ENCODE results near the gene CTPS1. TPM values are rescaled to one million over a fixed set of nuclear protein-coding genes. Genes with fewer than 3 reads are reported as not detected.

The CTPS1 gene
- polyA plus RNA-seq, 1 donor (not counting 4 experiments of a cell fraction or from before 2014, with no cell fraction given), result 43.3 TPM

DNA sequence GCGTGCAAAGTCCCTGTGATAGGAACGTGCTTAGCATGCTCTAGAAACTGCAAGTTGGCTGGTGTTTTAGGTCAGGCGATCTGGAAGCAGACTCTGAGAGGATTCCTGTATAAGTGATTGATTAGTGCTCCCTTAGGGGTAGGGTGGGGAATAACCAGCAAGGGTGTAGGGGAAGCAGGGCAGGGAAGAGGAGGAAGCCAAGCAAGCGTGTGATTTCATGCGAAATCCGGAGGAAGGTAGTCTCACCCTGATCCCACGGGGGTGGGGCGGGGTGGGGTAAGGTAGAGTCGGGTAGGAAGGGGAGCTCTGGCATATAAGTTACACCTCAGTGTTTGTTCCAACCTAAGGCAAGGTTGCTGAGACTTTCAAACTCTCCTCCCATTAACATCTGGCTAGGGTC, 24.9 kb upstream of the CTPS1 start:
- Histone ChIP-seq H3K79me2 (ENCODE audit: control insufficient read depth, insufficient read depth, low read length) (no peaks in the 10 kb centered on the region), H3K9me3 (ENCODE audit: control insufficient read depth, low read depth, low read length) (no peaks in the 10 kb centered on the region), H2AFZ (ENCODE audit: control insufficient read depth, low read length) (peak overlapping the region; percentile 69), H3K4me1 (ENCODE audit: control insufficient read depth, extremely low read depth, insufficient read depth, low read length) (peaks cover 15% of the 10 kb centered on the region), H3K4me3 (ENCODE audit: control insufficient read depth in 2 of 3, extremely low read depth in 1 of 3, insufficient read depth in 2 of 3, low read depth in 1 of 3, low read length in 3 of 3) (no peak overlapping the region), H3K36me3 (ENCODE audit: control insufficient read depth in 2 of 2, extremely low read depth in 1 of 2, insufficient read depth in 2 of 2, low read length in 2 of 2) (no peaks in the 10 kb centered on the region), H3K4me2 (ENCODE audit: control insufficient read depth, extremely low read depth, insufficient read depth, low read depth, low read length) (peak overlapping the region; percentile 29), H3K9me1 (ENCODE audit: control insufficient read depth, extremely low read depth, insufficient read depth, low read length) (no peaks in the 10 kb centered on the region), H3K27ac (ENCODE audit: control insufficient read depth, insufficient read depth, low read length) (no peak overlapping the region), H3K27me3 (ENCODE audit: control insufficient read depth, extremely low read depth, insufficient read depth, low read length) (no peaks in the 10 kb centered on the region), H4K20me1 (ENCODE audit: control insufficient read depth, extremely low read depth, insufficient read depth, low read length) (no peaks in the 10 kb centered on the region), H3K9ac (ENCODE audit: control insufficient read depth, extremely low read depth, insufficient read depth, low read length) (no peak overlapping the region)
- TF ChIP-seq, protein P1, sequence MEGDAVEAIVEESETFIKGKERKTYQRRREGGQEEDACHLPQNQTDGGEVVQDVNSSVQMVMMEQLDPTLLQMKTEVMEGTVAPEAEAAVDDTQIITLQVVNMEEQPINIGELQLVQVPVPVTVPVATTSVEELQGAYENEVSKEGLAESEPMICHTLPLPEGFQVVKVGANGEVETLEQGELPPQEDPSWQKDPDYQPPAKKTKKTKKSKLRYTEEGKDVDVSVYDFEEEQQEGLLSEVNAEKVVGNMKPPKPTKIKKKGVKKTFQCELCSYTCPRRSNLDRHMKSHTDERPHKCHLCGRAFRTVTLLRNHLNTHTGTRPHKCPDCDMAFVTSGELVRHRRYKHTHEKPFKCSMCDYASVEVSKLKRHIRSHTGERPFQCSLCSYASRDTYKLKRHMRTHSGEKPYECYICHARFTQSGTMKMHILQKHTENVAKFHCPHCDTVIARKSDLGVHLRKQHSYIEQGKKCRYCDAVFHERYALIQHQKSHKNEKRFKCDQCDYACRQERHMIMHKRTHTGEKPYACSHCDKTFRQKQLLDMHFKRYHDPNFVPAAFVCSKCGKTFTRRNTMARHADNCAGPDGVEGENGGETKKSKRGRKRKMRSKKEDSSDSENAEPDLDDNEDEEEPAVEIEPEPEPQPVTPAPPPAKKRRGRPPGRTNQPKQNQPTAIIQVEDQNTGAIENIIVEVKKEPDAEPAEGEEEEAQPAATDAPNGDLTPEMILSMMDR (optimal IDR thresholded peaks at IDR 0.05 in 1 of 3, IDR thresholded peaks at IDR 0.05 in 1 of 3, conservative IDR thresholded peaks at IDR 0.05 in 1 of 3; ENCODE audit: extremely low read depth in 1 of 3, insufficient read depth in 2 of 3, low read length in 3 of 3), result no peak
- TF ChIP-seq EZH2 (IDR thresholded peaks at IDR 0.05; ENCODE audit: low read length), result no peak
- DNase-seq (ENCODE audit: low read depth, low spot score) (no peak), FAIRE-seq (peak; percentile 36)
- dilution Hi-C loops (cut with MboI; ENCODE audit: extremely low pct_ligation_motif_present, low sequenced_read_pairs), result no loop called here

DNA sequence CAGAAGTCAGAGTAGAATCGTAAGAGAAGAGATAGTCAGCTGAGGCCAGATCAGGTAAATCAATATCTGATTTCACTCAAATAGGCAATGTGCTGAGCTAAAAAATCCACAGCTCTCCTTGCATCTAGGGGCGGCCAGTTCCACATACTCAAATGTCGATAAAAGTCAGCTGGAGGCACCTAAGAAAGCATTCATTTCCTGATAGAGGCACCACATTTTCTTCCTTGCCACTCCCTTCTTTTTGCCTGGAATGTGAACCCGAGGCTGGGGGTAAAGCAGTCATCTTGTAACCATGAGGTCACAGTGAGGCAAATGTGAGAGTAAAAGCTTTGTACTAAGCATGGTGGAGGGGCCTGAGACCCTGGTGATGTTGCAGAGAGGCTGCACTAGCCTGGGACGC, 24.2 kb upstream of the CTPS1 start:
- Histone ChIP-seq H3K4me3 (ENCODE audit: control insufficient read depth in 2 of 3, extremely low read depth in 1 of 3, insufficient read depth in 2 of 3, low read depth in 1 of 3, low read length in 3 of 3) (no peak overlapping the region), H3K27me3 (ENCODE audit: control insufficient read depth, extremely low read depth, insufficient read depth, low read length) (no peaks in the 10 kb centered on the region), H3K27ac (ENCODE audit: control insufficient read depth, insufficient read depth, low read length) (no peak overlapping the region), H2AFZ (ENCODE audit: control insufficient read depth, low read length) (peak overlapping the region; percentile 69), H3K36me3 (ENCODE audit: control insufficient read depth in 2 of 2, extremely low read depth in 1 of 2, insufficient read depth in 2 of 2, low read length in 2 of 2) (no peaks in the 10 kb centered on the region), H3K4me1 (ENCODE audit: control insufficient read depth, extremely low read depth, insufficient read depth, low read length) (peaks cover 15% of the 10 kb centered on the region), H3K9me3 (ENCODE audit: control insufficient read depth, low read depth, low read length) (no peaks in the 10 kb centered on the region), H4K20me1 (ENCODE audit: control insufficient read depth, extremely low read depth, insufficient read depth, low read length) (no peaks in the 10 kb centered on the region), H3K79me2 (ENCODE audit: control insufficient read depth, insufficient read depth, low read length) (no peaks in the 10 kb centered on the region), H3K9ac (ENCODE audit: control insufficient read depth, extremely low read depth, insufficient read depth, low read length) (no peak overlapping the region), H3K9me1 (ENCODE audit: control insufficient read depth, extremely low read depth, insufficient read depth, low read length) (no peaks in the 10 kb centered on the region), H3K4me2 (ENCODE audit: control insufficient read depth, extremely low read depth, insufficient read depth, low read depth, low read length) (peak overlapping the region; percentile 7)
- DNase-seq (ENCODE audit: low read depth, low spot score), result no peak
- dilution Hi-C loops (cut with MboI; ENCODE audit: extremely low pct_ligation_motif_present, low sequenced_read_pairs), result no loop called here
- no peak for TF ChIP-seq EZH2 (IDR thresholded peaks at IDR 0.05; ENCODE audit: low read length)
- TF ChIP-seq, protein P1 (optimal IDR thresholded peaks at IDR 0.05 in 1 of 3, IDR thresholded peaks at IDR 0.05 in 1 of 3, conservative IDR thresholded peaks at IDR 0.05 in 1 of 3; ENCODE audit: extremely low read depth in 1 of 3, insufficient read depth in 2 of 3, low read length in 3 of 3), result no peak
- peak; percentile 71 for FAIRE-seq

Measured in keratinocyte (primary cell).